ENCODE measurements around the gene FBXO40.

The FBXO40 gene

GRCh38 chr3:121663171-121663847 is 70.1 kb downstream of the FBXO40 start:
- no peak for DNase-seq (ENCODE audit: extremely low read depth, low read depth)
- no peak for TF ChIP-seq CTCF (IDR thresholded peaks at IDR 0.05; ENCODE audit: low read depth, low read length)

- no peak for DNase-seq (ENCODE audit: extremely low read depth, low read depth)
- TF ChIP-seq CTCF (IDR thresholded peaks at IDR 0.05; ENCODE audit: low read depth, low read length), result no peak
Observed at GRCh38 chr3:121665488-121665887, 72.3 kb downstream of the FBXO40 start.

- DNase-seq (ENCODE audit: extremely low read depth, low read depth), result no peak
Observed at GRCh38 chr3:121667333-121667732, 74.2 kb downstream of the FBXO40 start.

GRCh38 chr3:121670676-121671075 is 77.5 kb downstream of the FBXO40 start:
- no peak for TF ChIP-seq CTCF (IDR thresholded peaks at IDR 0.05; ENCODE audit: low read depth, low read length)
- no peak for DNase-seq (ENCODE audit: extremely low read depth, low read depth)

More at GRCh38 chr3:121667333-121667732, 74.2 kb downstream of the FBXO40 start:
- TF ChIP-seq CTCF (IDR thresholded peaks at IDR 0.05; ENCODE audit: low read depth, low read length), result no peak

GRCh38 chr3:121677141-121677540 is 84.0 kb downstream of the FBXO40 start:
- no peak for DNase-seq (ENCODE audit: extremely low read depth, low read depth)
- TF ChIP-seq CTCF (IDR thresholded peaks at IDR 0.05; ENCODE audit: low read depth, low read length), result no peak
